DOHH2 (cell line): ENCODE measurements around the gene SLC12A3.

Experiments
- CTCF ChIP-seq: fragments of 200-600 bp; sonication (generic); IDR thresholded peaks from one replicate; pipeline ENCODE4 v1.5.1; 2014; ENCODE audit warnings: antibody characterized with exemption, mild to moderate bottlenecking, low read depth, low read length; ENCODE audit not compliant: poor library complexity, severe bottlenecking
- EZH2phosphoT487 ChIP-seq: fragments of 200-600 bp; sonication (generic); IDR thresholded peaks from 2 replicates; pipeline ENCODE4 v1.6.1; 2017; ENCODE audit warnings: borderline replicate concordance, mild to moderate bottlenecking, antibody characterized with exemption, low read length, moderate library complexity, mixed read lengths

- TF ChIP-seq CTCF (no peak), EZH2phosphoT487 (no peak)
Measured at GRCh38 chr16:56931271-56931891, 66.4 kb downstream of the SLC12A3 start.
